Testis (tissue), 2 donors: ENCODE data around the gene CENPH.

Source experiments
- POLR2A ChIP-seq: fragments of 450-650 bp; IDR thresholded peaks from one replicate; pipeline ENCODE4 v1.6.1; 2017; ENCODE audit warnings: antibody characterized with exemption, mild to moderate bottlenecking, moderate library complexity
- TF ChIP-seq, protein P1 (sequence below), 3 experiments: fragments of 450-650 bp in 2 of 3; fragments of 200-600 bp in 1 of 3; sonication (generic) in 1 of 3; IDR thresholded peaks; one replicate each; pipeline ENCODE4 v1.5.1; 2016 to 2019; ENCODE audit warnings: antibody characterized with exemption in 3 of 3, mild to moderate bottlenecking in 2 of 3, moderate library complexity in 1 of 3

DNA sequence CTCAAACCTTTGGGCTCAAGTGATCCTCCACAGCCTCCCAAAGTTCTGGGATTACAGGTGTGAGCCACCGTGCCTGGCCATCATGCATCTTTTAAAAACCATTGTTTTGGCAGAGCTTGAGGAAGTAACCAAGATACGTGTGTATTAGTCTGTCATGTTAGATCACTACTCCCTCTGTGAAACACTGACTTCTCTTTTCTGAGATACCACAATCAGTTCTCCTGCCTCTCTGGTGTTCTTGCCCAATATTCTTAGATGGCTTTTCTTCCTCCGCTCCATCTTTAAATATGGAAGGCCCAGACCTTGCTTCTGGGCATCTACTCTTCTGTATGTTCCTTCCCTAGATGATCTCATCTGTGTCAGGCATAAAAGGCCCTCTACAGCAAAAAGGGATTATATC, 36.7 kb upstream of the CENPH start:
- TF ChIP-seq, protein P1, sequence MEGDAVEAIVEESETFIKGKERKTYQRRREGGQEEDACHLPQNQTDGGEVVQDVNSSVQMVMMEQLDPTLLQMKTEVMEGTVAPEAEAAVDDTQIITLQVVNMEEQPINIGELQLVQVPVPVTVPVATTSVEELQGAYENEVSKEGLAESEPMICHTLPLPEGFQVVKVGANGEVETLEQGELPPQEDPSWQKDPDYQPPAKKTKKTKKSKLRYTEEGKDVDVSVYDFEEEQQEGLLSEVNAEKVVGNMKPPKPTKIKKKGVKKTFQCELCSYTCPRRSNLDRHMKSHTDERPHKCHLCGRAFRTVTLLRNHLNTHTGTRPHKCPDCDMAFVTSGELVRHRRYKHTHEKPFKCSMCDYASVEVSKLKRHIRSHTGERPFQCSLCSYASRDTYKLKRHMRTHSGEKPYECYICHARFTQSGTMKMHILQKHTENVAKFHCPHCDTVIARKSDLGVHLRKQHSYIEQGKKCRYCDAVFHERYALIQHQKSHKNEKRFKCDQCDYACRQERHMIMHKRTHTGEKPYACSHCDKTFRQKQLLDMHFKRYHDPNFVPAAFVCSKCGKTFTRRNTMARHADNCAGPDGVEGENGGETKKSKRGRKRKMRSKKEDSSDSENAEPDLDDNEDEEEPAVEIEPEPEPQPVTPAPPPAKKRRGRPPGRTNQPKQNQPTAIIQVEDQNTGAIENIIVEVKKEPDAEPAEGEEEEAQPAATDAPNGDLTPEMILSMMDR (IDR thresholded peaks at IDR 0.05): no peak
- no peak for TF ChIP-seq POLR2A
